PFSK-1 (cell line): ENCODE measurements around the gene THSD4.

Experiments used
- FOXP2 ChIP-seq: optimal IDR thresholded peaks from 2 replicates; pipeline ENCODE3; 2011; ENCODE audit warnings: borderline replicate concordance, control low read depth, inconsistent platforms; ENCODE audit not compliant: insufficient read depth; ENCODE audit errors: extremely low read length, extremely low read depth
- POLR2AphosphoS5 ChIP-seq: IDR thresholded peaks from 2 replicates; pipeline ENCODE4 v1.6.1; 2012; ENCODE audit warnings: low read depth, mild to moderate bottlenecking, control low read depth, low read length, moderate library complexity
- SIN3A ChIP-seq: IDR thresholded peaks from 2 replicates; pipeline ENCODE4 v1.6.1; 2012; ENCODE audit warnings: mild to moderate bottlenecking, low read length, moderate library complexity, borderline replicate concordance; ENCODE audit not compliant: insufficient read depth
- TAF1 ChIP-seq: IDR thresholded peaks from 2 replicates; pipeline ENCODE4 v1.6.1; 2012; ENCODE audit warnings: low read length, control low read depth, borderline replicate concordance; ENCODE audit not compliant: insufficient read depth
- TF ChIP-seq, protein P1 (sequence below), 2 experiments: IDR thresholded peaks; 2 replicates each; pipeline versions ENCODE4 v1.6.1 to v1.8.0; 2011 to 2012; ENCODE audit warnings: low read depth in 2 of 2, low read length in 2 of 2, control low read depth in 1 of 2, inconsistent platforms in 1 of 2, mild to moderate bottlenecking in 1 of 2, moderate library complexity in 1 of 2; ENCODE audit not compliant: insufficient read depth in 1 of 2

The THSD4 gene

DNA sequence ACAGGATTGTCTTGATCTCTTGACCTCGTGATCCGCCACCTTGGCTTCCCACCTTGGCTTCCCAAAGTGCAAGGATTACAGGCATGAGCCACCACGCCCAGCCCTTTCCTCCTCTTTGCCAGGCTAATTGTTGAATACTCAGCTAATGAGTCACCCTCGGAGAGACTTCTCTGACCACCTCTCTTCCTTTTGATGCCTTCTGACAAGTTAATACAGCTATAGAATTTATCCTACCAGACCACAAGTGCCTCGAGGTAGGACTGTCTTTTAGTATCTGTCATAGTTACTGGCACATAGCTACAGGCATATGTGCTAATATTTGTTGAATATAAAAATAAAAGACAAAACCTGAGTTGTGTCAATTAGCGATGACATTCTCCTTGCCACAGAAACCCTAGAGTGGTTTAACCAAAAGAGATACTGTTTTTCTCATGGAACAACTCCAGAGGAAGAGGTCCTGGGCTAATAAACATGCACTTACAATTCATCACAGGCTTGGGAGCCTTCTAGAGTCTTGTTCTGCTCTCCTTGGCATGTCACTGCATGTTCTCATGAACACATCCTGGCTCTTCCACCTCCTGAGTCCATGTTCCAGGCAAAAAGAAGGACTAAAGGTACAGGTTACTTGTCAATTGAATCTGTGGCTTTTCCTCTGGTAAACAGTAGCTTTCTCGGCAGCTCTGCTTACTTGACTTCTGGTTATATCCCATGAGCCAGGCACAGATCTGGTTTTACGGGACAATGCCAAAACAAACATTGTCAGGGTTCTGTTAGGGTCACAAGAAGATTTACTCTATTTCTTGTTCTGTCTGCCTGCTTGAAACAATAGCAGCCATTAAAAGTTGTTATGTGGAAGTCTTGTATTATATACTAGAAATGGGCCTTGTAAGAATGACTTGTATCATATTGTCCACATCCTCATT, 332.3 kb downstream of the THSD4 start:
- no peak for TF ChIP-seq TAF1
- no peak for TF ChIP-seq SIN3A
- TF ChIP-seq POLR2AphosphoS5 = no peak
- TF ChIP-seq, protein P1, sequence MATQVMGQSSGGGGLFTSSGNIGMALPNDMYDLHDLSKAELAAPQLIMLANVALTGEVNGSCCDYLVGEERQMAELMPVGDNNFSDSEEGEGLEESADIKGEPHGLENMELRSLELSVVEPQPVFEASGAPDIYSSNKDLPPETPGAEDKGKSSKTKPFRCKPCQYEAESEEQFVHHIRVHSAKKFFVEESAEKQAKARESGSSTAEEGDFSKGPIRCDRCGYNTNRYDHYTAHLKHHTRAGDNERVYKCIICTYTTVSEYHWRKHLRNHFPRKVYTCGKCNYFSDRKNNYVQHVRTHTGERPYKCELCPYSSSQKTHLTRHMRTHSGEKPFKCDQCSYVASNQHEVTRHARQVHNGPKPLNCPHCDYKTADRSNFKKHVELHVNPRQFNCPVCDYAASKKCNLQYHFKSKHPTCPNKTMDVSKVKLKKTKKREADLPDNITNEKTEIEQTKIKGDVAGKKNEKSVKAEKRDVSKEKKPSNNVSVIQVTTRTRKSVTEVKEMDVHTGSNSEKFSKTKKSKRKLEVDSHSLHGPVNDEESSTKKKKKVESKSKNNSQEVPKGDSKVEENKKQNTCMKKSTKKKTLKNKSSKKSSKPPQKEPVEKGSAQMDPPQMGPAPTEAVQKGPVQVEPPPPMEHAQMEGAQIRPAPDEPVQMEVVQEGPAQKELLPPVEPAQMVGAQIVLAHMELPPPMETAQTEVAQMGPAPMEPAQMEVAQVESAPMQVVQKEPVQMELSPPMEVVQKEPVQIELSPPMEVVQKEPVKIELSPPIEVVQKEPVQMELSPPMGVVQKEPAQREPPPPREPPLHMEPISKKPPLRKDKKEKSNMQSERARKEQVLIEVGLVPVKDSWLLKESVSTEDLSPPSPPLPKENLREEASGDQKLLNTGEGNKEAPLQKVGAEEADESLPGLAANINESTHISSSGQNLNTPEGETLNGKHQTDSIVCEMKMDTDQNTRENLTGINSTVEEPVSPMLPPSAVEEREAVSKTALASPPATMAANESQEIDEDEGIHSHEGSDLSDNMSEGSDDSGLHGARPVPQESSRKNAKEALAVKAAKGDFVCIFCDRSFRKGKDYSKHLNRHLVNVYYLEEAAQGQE (IDR thresholded peaks at IDR 0.05; ENCODE audit: insufficient read depth in 1 of 2, low read depth in 2 of 2, low read length in 2 of 2) = no peak
- TF ChIP-seq FOXP2 = no peak

DNA sequence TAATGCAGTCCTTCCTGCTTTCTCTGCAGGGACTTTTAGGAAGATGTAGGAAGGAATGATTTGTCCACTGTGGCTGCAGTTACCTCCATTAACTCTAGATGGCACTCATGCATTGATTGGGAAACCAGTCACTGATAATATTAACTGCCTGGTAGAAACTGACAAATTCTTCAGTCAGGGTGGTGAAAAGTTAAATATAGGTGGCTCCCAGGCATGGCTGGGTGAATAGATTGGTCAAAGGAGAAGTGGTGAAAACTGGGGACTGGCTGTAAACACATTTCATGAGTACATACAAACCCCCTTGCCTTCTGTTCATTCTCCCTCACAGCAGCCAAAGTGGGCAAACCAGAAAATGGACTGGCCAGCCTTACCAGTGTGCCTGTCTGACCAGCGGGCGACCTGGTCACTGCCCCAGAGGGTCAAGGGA, 333.4 kb downstream of the THSD4 start:
- TF ChIP-seq TAF1 (no peak), SIN3A (no peak), POLR2AphosphoS5 (no peak), FOXP2 (no peak)
- TF ChIP-seq, protein P1 (IDR thresholded peaks at IDR 0.05; ENCODE audit: insufficient read depth in 1 of 2, low read depth in 2 of 2, low read length in 2 of 2) = no peak

DNA sequence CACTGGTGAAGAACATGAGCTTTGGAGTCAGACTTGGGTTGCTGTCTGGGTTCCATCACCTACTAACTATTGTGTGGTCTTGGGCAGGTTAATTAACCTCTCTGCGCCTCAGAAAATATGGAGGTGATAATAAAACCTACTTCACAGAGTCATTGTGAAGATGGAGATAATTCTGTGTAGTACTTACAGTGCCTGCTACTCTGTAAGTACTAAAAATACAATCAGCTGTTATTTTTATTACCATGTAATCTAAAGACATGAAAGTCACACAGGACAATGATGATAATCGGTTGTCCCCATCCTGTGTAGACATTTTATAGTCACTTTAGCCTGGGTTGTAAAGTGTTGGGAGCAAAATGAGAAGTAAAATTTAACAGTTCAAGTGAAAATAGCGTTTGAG, 334.1 kb downstream of the THSD4 start:
- TF ChIP-seq POLR2AphosphoS5 = no peak
- no peak for TF ChIP-seq SIN3A
- no peak for TF ChIP-seq FOXP2
- TF ChIP-seq TAF1 = no peak
- TF ChIP-seq, protein P1 (IDR thresholded peaks at IDR 0.05; ENCODE audit: insufficient read depth in 1 of 2, low read depth in 2 of 2, low read length in 2 of 2) = no peak

DNA sequence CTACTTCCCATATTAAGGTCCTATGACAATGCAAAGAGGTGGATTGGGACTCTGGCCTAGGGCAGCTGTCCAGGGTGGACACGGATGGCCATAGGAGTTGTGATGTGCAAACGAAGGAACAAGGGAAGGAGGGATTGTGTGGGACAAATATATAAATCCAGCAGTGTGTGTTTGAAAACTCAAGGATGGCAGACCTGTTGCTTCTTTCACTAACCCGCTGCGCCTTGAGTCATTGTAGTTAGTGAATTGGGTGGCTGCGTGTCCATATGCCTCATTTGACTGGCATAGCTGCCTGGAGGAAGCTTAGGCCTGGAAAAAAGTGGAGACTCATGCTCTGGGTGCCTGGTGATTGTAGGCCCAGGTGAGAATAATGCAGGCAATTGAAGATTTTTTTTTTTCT, 334.7 kb downstream of the THSD4 start:
- TF ChIP-seq FOXP2 (no peak), POLR2AphosphoS5 (no peak), SIN3A (no peak), TAF1 (no peak)
- TF ChIP-seq, protein P1 (IDR thresholded peaks at IDR 0.05; ENCODE audit: insufficient read depth in 1 of 2, low read depth in 2 of 2, low read length in 2 of 2) = no peak
